Measurements from ENCODE around the gene RHBDF1. TPM values are rescaled to one million over a fixed set of nuclear protein-coding genes. Genes with fewer than 3 reads are reported as not detected.

RHBDF1 gene
- polyA plus RNA-seq, 3 donors, result 0.20 TPM; not detected in 2

- H2AFZ ChIP-seq (ENCODE audit: insufficient read depth, low read depth, low read length, poor library complexity, severe bottlenecking), result no peak overlapping the region
- no peaks in the 10 kb centered on the region for H3K79me2 ChIP-seq (ENCODE audit: insufficient read depth, low read length)
- no peak overlapping the region for H3K27ac ChIP-seq (ENCODE audit: low read depth in 1 of 2, low read length in 2 of 2)
- H3K9ac ChIP-seq (ENCODE audit: insufficient read depth, low read length, poor library complexity, severe bottlenecking), result no peak overlapping the region
- Mint-ChIP-seq H3K27me3 (ENCODE audit: low read depth in 3 of 3) (peaks cover 0 to 4% (median 0%) of the 10 kb centered on the region in 3 donors), H3K27ac (no peak overlapping the region), H3K36me3 (peaks cover 49 to 81% of the 10 kb centered on the region in 2 donors), H3K4me3 (no peak overlapping the region), H3K4me1 (peaks cover 24% of the 10 kb centered on the region), H3K9me3 (no peaks in the 10 kb centered on the region)
- H3K4me2 ChIP-seq (replicated peaks; ENCODE audit: extremely low read depth, low read length, poor library complexity, severe bottlenecking), result no peak overlapping the region
- 95% methylated on average over 19 of the region's 23 CpGs for WGBS (ENCODE audit: insufficient coverage)
- DNase-seq, result no peak
- intact Hi-C loops (cut with micrococcal nuclease), result no loop called here
- TF ChIP-seq CTCF (IDR thresholded peaks at IDR 0.05), result no peak
- peaks cover 29% of the 10 kb centered on the region for H4K20me1 ChIP-seq (ENCODE audit: insufficient read depth, low read length)
- H3K4me1 ChIP-seq (ENCODE audit: control insufficient read depth in 1 of 2, insufficient read depth in 2 of 2, low read length in 2 of 2), result peaks cover 11 to 19% of the 10 kb centered on the region in 2 donors
- H3K27me3 ChIP-seq (ENCODE audit: control insufficient read depth in 2 of 2, insufficient read depth in 2 of 2, low read length in 2 of 2), result no peaks in the 10 kb centered on the region
- H3K9me3 ChIP-seq (replicated peaks in 1 of 2; ENCODE audit: control insufficient read depth in 1 of 2, insufficient read depth in 1 of 2, low read length in 2 of 2), result no peaks in the 10 kb centered on the region
- H3K36me3 ChIP-seq (replicated peaks in 1 of 2; ENCODE audit: control insufficient read depth in 1 of 2, insufficient read depth in 2 of 2, low read length in 2 of 2), result peaks cover 58 to 74% of the 10 kb centered on the region in 2 donors
- H3K4me3 ChIP-seq (replicated peaks in 1 of 3; ENCODE audit: low read depth in 2 of 3, low read length in 3 of 3), result no peak overlapping the region
Observed at GRCh38 chr16:86483-86952, 14.1 kb upstream of the RHBDF1 start.

DNA sequence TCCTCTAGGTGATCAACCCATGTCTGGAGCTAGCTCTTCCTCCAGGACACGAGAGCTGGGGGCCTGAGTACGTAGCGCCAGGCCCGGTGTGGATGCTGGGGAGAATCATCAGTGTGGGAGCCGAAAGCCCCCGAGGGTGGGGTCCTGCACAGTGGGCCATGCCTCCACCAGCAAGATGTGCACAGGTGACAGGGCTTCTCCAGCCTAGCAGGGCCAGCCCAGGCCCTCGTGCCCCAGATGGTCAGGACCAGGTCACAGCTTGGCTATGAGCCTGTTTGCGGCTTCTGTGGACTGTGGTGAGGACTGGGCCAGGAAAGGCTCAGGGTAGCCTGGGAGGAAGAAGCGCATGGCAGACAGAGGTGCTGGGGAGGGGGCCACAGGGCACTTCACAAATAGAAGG lies 13.4 kb upstream of the RHBDF1 start:
- H2AFZ ChIP-seq (ENCODE audit: insufficient read depth, low read depth, low read length, poor library complexity, severe bottlenecking), result no peak overlapping the region
- intact Hi-C loops (cut with micrococcal nuclease), result no loop called here
- Mint-ChIP-seq H3K9me3 (no peaks in the 10 kb centered on the region), H3K27ac (peak overlapping the region in 1 of 7 donors; percentile 63), H3K4me3 (no peak overlapping the region), H3K27me3 (ENCODE audit: low read depth in 3 of 3) (peaks cover 0 to 4% (median 0%) of the 10 kb centered on the region in 3 donors), H3K4me1 (peaks cover 27% of the 10 kb centered on the region), H3K36me3 (peaks cover 49 to 85% of the 10 kb centered on the region in 2 donors)
- H3K4me3 ChIP-seq (replicated peaks in 1 of 3; ENCODE audit: low read depth in 2 of 3, low read length in 3 of 3), result no peak overlapping the region
- H4K20me1 ChIP-seq (ENCODE audit: insufficient read depth, low read length), result peaks cover 29% of the 10 kb centered on the region
- WGBS (ENCODE audit: insufficient coverage), result 59% methylated on average over 9 of the region's 9 CpGs
- H3K9me3 ChIP-seq (replicated peaks in 1 of 2; ENCODE audit: control insufficient read depth in 1 of 2, insufficient read depth in 1 of 2, low read length in 2 of 2), result no peaks in the 10 kb centered on the region
- no peaks in the 10 kb centered on the region for H3K27me3 ChIP-seq (ENCODE audit: control insufficient read depth in 2 of 2, insufficient read depth in 2 of 2, low read length in 2 of 2)
- no peak for TF ChIP-seq CTCF (IDR thresholded peaks at IDR 0.05)
- DNase-seq, result no peak
- peaks cover 11 to 19% of the 10 kb centered on the region in 2 donors for H3K4me1 ChIP-seq (ENCODE audit: control insufficient read depth in 1 of 2, insufficient read depth in 2 of 2, low read length in 2 of 2)
- no peaks in the 10 kb centered on the region for H3K79me2 ChIP-seq (ENCODE audit: insufficient read depth, low read length)
- H3K4me2 ChIP-seq (replicated peaks; ENCODE audit: extremely low read depth, low read length, poor library complexity, severe bottlenecking), result no peak overlapping the region
- no peak overlapping the region for H3K9ac ChIP-seq (ENCODE audit: insufficient read depth, low read length, poor library complexity, severe bottlenecking)
- H3K27ac ChIP-seq (ENCODE audit: low read depth in 1 of 2, low read length in 2 of 2), result no peak overlapping the region
- H3K36me3 ChIP-seq (replicated peaks in 1 of 2; ENCODE audit: control insufficient read depth in 1 of 2, insufficient read depth in 2 of 2, low read length in 2 of 2), result peaks cover 58 to 74% of the 10 kb centered on the region in 2 donors
